ENCODE measurements around the gene ATG7. TPM values are rescaled to one million over a fixed set of nuclear protein-coding genes. Genes with fewer than 3 reads are reported as not detected.

Gene ATG7
- total RNA-seq, 1 experiment from 2014 or later: 55.1 TPM

DNA sequence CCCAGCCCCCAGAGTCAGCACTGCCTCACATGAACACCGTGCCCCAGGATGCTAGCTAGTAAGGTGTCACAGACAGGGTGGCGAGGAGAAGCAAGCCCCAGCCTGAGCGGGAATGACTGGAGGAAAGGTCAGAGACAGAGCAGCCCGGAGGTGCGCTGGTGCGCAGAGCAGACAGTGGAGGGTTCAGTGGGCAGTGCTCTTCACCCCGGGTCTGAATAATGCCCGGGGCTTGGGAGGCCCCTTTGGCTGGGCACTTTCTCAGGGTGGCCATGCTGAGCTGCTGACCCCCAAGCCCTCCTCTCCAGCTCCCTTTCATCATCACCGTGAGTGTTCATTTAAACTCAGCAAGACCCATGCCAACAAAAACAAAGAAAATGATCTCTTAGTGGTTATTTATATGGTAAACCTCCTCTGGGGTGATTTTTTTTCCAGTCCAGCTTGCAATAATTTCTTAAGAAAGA lies 260.8 kb downstream of the ATG7 start:
- DNase-seq (ENCODE audit: low read depth): peak; percentile 67
- in situ Hi-C loops (cut with HindIII; ENCODE audit: low pct_unique_long_range_greater_than_20kb, low sequenced_read_pairs): no loop called here

DNA sequence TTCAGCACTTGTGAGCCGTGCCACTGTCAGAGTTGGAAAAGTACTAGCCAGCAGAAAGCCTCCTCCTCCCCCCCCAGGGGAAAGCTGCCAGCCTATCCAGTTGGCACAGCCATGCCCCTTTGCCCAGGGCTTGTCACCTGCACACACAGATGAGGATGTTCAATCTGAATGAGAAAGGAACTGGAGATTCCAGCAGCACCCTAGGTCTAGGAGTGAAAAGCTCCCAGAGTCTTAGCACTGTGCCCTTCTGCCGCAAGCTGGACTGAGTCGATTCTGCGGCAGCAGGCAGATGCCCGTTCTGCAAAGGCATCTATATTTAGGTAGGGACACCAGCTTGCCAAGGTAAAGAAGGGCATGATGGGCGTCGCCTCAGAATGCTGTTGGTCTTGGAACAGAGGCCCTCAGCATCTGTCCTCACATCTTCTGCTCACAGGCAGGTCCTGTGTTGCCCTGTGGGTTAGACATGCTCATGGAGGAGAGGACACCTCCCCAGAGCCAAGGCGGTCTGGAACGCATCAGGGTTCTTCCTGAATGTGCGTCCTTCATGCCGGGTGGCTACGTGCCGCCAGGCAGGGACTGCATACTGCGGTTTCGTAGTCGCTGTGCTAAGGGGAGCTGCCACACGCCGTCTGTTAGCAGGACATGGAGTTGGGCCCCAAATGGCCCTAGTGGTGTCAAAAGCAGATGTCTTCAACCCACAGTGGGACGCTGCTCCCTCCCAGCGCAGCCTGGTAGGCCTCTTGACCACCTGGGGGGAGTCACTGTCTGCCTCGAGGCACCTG lies 262.0 kb downstream of the ATG7 start:
- DNase-seq (ENCODE audit: low read depth): no peak
- in situ Hi-C loops (cut with HindIII; ENCODE audit: low pct_unique_long_range_greater_than_20kb, low sequenced_read_pairs): no loop called here

DNA sequence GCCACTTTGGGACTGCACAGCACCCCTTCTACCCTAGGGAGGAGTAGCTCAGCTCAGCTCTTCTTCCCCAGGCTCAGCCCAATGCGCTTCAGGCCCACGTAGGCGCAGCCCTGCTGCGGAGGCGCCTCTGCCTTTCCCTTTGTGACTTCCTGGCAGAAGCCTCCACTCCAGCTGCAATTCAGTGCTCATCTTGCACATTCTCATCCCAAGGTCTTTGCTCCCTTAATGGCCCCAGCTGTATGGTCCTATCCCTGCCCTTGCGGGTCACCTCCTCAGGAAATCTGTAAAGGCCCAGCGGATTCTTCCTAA lies 262.6 kb downstream of the ATG7 start:
- no peak for DNase-seq (ENCODE audit: low read depth)
- in situ Hi-C loops (cut with HindIII; ENCODE audit: low pct_unique_long_range_greater_than_20kb, low sequenced_read_pairs): no loop called here

DNA sequence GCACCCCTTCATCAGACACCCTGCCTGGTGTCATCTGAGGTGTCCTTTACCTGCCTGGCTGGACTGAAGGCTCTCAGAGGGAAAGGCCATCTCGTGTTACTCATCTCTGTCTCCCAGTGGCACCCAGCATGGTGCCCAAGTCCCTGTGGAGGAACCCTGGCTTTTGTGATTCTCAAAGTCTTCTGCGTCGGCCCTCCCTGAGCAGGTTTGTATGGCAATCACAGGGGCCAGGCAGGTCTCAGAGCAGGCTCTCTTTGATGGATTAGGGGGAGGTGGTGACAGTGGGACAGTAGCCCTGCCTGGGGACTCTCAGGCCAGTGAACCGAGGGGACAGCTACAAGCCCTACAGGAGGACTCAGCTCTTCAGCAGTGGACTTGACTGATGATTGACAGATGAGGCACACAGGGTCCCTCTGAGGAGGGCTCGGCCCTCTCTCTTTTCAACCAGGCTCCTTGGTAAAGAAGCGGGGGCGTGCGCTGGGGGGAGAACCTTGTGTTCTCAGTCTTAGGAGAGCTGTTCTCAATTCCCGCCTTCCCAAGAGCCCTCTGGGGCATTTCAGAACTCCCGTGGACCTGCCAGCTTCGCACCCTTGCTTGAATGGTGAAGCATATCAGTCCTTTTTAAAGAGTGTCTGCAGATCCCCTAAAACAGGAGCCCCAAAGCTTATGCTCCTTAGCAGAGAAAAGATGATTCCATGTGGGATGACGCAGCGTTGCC lies 263.2 kb downstream of the ATG7 start:
- in situ Hi-C loops (cut with HindIII; ENCODE audit: low pct_unique_long_range_greater_than_20kb, low sequenced_read_pairs): no loop called here
- no peak for DNase-seq (ENCODE audit: low read depth)

DNA sequence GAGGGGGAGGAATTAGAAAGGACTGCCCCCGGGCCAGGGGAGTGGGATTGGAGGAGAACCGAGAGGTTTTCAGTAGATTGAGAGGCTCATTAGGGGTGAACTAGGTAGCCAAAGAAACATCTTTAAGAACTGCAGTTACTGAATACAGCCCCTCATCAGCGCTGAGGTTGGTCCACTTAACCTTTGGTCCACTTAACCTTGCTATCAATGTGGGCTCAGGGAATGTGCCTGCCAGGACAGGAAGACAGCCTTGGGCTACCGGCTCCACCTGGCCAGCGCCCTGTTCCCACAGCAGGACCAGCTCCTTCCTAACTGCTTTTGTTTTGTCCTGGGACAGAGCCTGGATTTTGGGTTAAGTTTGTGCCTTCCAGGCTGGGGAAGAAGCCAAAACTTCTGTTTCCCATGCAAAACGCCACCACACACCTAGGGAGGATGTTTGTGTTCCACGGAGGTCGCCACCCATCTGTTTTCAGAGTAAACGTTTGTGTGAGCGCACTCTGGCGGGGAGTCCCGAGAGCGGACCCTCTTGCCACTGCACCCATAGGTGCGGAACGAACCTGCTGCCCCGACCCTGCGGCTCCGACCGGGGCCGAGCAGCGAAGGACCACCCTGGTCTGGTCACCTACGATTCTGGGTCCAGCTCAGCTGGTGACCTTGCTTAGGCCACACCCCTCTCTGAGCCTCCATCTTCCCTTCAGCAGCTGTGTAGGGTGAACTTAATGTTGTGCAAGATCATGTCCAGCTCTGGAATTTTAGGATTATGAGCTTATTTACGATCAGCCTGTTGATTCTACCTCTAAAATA lies 264.1 kb downstream of the ATG7 start:
- no peak for DNase-seq (ENCODE audit: low read depth)
- in situ Hi-C loops (cut with HindIII; ENCODE audit: low pct_unique_long_range_greater_than_20kb, low sequenced_read_pairs): no loop called here

DNA sequence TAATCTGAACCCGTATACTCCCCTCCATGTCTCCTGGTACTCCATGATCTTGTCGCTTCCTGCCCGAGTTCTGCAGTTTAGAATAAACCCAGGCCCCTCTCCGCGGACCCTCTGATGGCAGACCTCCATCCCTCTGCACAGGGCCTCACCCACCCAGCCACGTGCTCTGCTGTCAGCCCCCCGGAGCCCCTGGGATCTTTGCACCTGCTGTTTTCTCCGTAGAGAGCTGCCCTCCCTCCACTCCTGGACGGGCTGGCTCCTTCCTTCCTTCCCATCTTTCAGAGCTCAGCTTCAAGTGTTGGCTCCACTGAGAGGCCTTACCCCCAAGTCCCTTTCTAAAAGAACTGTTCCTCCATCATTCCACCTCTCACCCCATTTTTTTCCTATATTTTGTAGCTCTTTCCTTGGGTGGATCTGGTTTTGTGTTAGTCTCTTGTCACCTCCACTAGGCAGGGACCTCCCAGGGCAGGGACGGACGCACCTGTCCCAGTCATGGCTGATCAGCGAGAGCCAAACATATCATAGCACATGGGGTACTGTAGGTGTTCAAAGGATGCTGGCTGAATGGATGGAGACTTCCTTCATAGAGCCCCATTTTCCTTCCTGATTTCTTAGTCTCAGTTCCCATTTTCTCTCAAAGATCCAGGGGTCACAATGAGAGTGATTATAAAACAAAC lies 264.9 kb downstream of the ATG7 start:
- DNase-seq (ENCODE audit: low read depth): no peak
- in situ Hi-C loops (cut with HindIII; ENCODE audit: low pct_unique_long_range_greater_than_20kb, low sequenced_read_pairs): no loop called here

DNA sequence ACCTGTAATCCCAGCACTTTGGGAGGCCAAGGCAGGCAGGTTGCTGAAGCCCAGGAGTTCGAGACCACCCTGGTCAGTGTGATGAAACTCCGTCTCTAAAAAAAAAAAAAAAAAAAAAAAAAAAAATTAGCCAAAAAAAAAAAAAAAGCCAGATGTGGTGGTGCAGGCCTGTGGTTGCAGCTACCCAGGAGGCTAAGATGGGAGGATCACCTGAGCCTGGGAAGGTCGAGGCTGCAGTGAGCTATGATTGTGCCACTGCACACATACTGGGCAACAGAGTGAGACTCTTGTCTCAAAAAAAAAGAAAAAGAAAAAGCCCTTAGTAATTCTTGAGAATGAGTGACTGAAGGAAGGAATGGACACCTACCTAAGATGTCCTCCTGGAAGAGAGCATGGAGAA lies 266.4 kb downstream of the ATG7 start:
- in situ Hi-C loops (cut with HindIII; ENCODE audit: low pct_unique_long_range_greater_than_20kb, low sequenced_read_pairs): no loop called here
- DNase-seq (ENCODE audit: low read depth): no peak

DNA sequence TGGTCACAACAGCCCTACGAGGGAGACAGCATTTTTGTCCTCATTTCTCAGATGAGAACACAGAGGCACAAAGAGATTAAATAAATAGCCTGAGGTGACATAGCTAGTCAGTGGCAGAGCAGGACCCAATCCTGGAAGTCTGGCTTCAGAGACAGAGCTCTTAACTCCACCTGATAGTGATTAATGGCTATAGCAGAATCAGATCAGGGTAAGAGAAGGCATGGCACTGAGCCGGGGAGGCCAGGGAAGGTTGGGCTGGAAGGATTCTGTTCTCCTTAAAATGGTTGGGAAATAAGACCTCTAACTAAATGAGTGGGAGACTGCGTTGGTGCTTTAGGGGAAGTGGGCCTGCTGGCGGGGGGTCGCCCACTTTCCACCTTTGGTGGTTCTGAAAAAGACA lies 267.0 kb downstream of the ATG7 start:
- in situ Hi-C loops (cut with HindIII; ENCODE audit: low pct_unique_long_range_greater_than_20kb, low sequenced_read_pairs): no loop called here

DNA sequence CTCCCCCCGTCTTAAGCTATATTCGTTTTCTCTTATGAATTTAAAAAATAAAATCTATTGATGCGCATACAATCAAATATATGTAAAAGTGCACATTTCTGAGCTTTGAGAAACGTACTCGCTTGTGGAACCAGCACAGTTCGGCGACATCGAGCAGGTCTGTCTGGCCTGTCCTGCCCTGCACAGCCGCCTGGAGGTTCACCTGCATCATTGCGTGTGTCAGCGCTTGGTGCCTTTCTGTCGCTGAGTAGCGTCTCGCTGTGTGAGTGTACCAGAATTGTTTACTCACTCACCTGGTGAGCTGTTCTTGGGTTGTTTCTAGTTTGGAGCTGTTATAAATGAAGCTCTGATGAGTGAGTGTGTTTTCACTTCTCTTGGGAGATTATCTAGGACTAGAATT lies 267.5 kb downstream of the ATG7 start:
- no peak for DNase-seq (ENCODE audit: low read depth)
- in situ Hi-C loops (cut with HindIII; ENCODE audit: low pct_unique_long_range_greater_than_20kb, low sequenced_read_pairs): no loop called here

More for the DNA sequence above, 267.0 kb downstream of the ATG7 start:
- no peak for DNase-seq (ENCODE audit: low read depth)

DNA sequence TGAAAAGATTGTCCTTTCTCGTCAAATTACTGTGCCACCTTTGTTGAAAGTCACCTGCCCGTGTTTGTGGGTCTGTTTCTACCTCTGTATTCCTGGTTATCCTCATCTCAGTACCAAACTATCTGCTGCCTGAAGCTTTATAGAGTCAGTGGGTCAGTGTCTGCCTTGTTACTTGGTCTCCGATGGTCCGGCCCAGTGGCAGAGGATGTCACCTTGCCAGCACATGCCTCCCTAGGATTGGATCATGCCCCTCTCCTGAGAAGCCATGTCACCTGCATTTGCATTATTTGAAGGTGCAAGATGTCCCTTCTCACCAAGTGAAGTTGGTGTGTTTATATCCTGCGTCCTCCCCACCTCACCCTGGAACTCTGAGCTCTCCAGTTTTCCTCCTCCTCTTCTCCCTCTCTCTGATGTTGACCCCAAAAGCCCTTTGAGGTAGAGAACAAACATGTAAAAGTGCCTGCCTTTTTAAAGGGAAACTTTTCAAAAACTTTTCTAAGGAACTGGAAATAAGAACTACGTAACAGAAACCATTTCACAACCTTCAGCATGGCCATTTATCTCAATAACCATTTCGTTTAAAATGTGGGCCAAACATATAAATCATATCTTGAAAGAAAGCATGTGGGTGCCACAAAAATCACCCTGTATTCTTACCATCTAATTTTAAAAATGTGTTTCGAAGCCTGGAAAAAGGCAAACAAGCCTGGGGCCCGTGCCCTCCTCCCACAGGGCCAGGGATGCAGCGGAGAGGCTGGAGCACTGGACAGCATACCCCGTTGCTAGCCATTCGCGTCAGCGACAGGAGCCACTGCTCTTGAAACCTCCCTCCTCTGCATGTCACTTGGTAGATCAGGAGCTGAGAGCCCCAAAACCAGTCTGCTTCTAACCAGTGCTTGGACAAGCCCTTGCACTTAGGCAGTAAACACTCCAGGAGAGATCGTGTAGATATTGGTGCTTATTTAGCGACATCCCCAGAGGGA lies 269.4 kb downstream of the ATG7 start:
- in situ Hi-C loops (cut with HindIII; ENCODE audit: low pct_unique_long_range_greater_than_20kb, low sequenced_read_pairs): no loop called here
- DNase-seq (ENCODE audit: low read depth): no peak

DNA sequence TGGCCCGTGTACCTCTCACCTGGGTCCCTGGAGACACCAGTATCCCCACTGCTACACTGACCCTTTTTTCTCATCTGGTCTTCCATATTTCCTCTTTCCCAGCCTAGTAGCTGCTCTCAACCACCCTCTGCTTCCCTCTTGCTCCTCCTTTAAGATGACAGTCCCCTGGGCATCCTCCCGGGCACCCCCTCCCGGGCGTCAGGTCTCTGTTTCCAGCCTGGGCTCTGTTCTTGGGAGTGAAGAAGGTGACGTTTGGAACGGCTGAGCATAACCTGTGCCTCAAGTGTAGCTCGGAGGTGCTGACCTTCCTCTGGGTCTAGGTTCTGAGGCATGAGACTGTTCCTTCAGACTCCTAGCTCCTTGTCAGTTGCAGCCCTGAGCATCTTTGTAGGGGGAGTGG lies 270.4 kb downstream of the ATG7 start:
- no peak for DNase-seq (ENCODE audit: low read depth)
- in situ Hi-C loops (cut with HindIII; ENCODE audit: low pct_unique_long_range_greater_than_20kb, low sequenced_read_pairs): no loop called here

DNA sequence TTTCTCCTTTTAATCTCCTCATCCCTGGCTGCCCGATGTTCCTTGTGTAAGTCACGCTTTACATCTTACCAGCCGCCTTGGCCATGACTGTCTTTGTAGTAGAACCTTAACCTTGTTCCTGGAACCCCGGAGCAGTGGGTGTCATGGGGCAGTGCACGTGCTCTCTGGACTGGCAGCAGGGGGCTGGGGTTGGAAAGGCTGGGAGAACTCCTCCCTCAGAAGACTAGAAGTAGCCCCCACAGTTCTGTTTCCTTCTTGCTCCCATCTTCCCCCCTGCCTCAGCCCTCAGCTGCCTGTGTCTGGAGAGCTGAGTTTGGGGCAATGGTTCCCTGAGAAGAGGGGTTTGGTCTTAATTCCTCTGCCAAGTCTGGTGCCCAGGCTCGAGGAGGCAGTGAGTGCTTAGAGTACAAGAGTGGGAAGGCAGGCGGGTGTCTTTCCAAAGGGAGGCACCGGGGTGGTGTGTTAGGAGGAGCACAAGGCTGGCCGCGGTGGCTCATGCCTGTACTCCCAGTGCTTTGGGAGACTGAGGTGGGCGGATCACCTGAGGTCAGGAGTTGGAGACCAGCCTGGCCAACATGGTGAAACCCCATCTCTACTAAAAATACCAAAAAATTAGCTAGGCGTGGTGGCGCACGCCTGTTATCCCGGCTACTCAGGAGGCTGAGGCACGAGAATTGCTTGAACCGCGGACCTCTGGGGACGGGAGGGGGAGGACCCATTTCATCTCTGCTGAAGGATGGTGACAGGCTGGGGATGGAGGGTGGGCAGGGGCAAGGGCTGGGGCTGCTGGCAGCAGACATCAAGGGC lies 271.1 kb downstream of the ATG7 start:
- no peak for DNase-seq (ENCODE audit: low read depth)
- in situ Hi-C loops (cut with HindIII; ENCODE audit: low pct_unique_long_range_greater_than_20kb, low sequenced_read_pairs): no loop called here

DNA sequence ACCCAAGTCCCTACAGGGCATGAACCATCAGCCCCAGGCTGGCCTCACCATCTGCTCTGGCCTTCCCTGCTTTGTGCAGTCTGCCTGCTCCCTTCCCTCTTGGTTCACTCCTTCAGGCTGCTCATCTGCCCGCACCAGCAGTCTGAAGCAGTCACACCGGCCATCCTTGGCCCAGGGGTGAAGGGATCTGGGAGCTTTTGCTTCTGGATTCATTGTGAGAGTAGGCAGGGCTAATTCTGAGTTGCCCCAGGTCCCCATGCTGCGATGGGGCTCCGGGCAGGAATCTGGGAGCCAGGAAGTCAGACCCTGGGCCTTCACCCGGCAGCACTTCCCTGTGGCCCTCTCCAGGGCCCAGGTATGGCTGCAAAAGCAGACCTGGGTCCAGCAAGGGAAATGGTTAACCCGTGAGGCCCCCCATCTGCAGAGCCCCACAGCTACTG lies 271.8 kb downstream of the ATG7 start:
- in situ Hi-C loops (cut with HindIII; ENCODE audit: low pct_unique_long_range_greater_than_20kb, low sequenced_read_pairs): no loop called here
- DNase-seq (ENCODE audit: low read depth): no peak

DNA sequence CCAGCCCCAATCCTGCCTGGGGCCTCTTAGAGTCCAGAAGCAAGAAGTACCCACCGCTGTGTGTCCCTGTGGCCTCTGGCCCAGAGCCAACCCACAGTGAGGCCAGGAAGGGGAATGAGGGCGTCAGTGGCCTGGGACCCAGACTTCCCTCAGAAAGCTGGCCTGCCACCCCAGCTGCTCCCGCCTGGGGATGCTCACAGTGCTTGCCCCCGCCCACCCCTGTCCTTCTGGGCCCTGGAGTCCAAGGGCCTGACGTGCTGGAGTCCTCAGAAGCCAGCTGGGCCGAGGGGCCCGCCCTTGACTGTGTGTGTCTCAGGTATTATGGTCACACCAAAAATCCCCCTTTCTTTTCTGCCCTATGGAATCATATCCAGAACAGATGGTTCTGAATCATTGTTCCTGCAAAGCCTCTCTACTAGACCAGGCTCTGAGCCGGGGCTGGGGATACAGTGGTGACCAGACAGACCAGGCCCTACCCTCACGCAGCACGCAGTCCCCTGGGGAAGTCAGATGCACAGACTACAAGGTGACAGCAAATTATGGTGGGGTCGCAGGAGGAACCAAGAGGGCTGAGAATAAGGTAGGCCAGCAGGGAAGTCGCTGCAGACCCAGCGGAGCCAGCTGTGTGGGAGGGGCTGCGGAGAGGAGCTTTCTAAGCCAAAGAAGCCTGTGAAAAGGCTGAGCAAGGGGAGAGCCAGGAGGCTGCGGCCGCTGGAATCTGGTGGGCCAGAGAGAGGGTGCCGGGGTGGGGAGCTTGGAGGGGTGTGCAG lies 272.4 kb downstream of the ATG7 start:
- in situ Hi-C loops (cut with HindIII; ENCODE audit: low pct_unique_long_range_greater_than_20kb, low sequenced_read_pairs): no loop called here

DNA sequence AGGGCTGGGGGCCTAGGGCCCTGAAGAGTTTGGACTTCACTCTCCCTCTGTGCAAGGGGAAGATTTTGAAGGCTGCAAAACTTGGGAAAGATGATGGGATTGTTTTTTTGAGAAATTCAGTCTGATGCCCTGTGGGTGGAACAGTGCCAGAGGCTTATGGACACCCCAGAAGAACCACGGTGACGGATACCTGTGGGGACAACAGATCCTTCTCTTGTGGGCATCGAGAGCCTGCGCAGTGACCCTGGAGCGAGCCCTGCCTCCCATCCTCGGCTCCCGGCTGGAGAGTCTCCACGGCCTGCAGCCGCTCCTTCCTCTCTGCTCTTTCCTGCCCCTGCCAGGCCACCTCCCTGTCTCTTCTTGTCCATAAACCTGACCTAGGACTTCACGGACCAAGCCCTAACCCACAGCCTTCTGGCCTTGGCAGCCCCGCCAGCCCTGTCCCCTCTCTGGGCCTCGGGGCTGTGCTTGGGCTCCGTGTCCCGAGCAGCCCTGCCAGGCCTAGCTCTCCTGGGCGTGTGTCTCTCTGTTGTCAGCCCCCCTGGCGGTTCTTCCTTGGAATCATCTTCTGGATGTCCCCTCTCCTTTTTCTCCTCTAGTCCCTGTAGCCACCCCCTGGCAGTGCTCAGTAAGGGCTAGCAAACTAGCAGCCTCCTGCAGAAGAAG lies 273.1 kb downstream of the ATG7 start:
- in situ Hi-C loops (cut with HindIII; ENCODE audit: low pct_unique_long_range_greater_than_20kb, low sequenced_read_pairs): no loop called here
- DNase-seq (ENCODE audit: low read depth): no peak

More for the DNA sequence above, 272.4 kb downstream of the ATG7 start:
- no peak for DNase-seq (ENCODE audit: low read depth)
